Loucy (cell line): ENCODE results near the gene NLGN4X.

ENCODE experiments used
- H2AFZ ChIP-seq: fragments of 200-600 bp; sonication (generic); 2 replicates; pipeline ENCODE4 v1.6.0; 2016; ENCODE audit warnings: antibody characterized with exemption, mild to moderate bottlenecking, low read length, moderate library complexity
- H3F3A ChIP-seq: fragments of 200-600 bp; 2 replicates; pipeline ENCODE4 v1.6.0; 2016; ENCODE audit warnings: antibody characterized with exemption, low read depth, mild to moderate bottlenecking
- H3K27me3 ChIP-seq: fragments of 200-600 bp; sonication (generic); 2 replicates; pipeline ENCODE4 v1.6.1; 2014; ENCODE audit warnings: low read length, mild to moderate bottlenecking; ENCODE audit not compliant: insufficient read depth, poor library complexity, severe bottlenecking
- H3K36me3 ChIP-seq: fragments of 200-600 bp; sonication (generic); 2 replicates; pipeline ENCODE4 v1.6.1; 2016; ENCODE audit warnings: low read length; ENCODE audit not compliant: insufficient read depth
- H3K4me1 ChIP-seq: fragments of 200-600 bp; sonication (generic); 2 replicates; pipeline ENCODE4 v1.5.1; 2014; ENCODE audit warnings: low read length, mild to moderate bottlenecking; ENCODE audit not compliant: insufficient read depth, poor library complexity, severe bottlenecking
- H3K4me2 ChIP-seq: fragments of 200-600 bp; sonication (generic); 2 replicates; pipeline ENCODE4 v1.6.0; 2014; ENCODE audit warnings: antibody characterized with exemption, low read length, low read depth, mild to moderate bottlenecking; ENCODE audit not compliant: poor library complexity, severe bottlenecking
- H3K4me3 ChIP-seq: fragments of 200-600 bp; sonication (generic); 2 replicates; pipeline ENCODE4 v1.5.1; 2014; ENCODE audit warnings: low read length, mild to moderate bottlenecking, mixed read lengths; ENCODE audit not compliant: poor library complexity, severe bottlenecking
- H3K79me2 ChIP-seq: fragments of 200-600 bp; sonication (generic); 2 replicates; pipeline ENCODE4 v1.6.1; 2014; ENCODE audit warnings: low read length; ENCODE audit not compliant: insufficient read depth
- H3K9ac ChIP-seq: fragments of 200-600 bp; sonication (generic); 2 replicates; pipeline ENCODE4 v1.6.0; 2014; ENCODE audit warnings: mild to moderate bottlenecking, low read depth, low read length, moderate library complexity; ENCODE audit not compliant: poor library complexity, severe bottlenecking
- H3K9me2 ChIP-seq: fragments of 200-600 bp; sonication (generic); replicated peaks from 2 replicates; pipeline ENCODE4 v1.6.1; 2016; ENCODE audit warnings: low read depth, low read length, mixed read lengths
- H3K9me3 ChIP-seq: fragments of 200-600 bp; sonication (generic); 2 replicates; pipeline ENCODE4 v1.6.1; 2014; ENCODE audit warnings: mild to moderate bottlenecking, antibody characterized with exemption, low read length, low read depth; ENCODE audit not compliant: insufficient read depth
- H4K20me1 ChIP-seq: fragments of 200-600 bp; sonication (generic); 2 replicates; pipeline ENCODE4 v1.6.0; 2014; ENCODE audit warnings: antibody characterized with exemption, low read length, mild to moderate bottlenecking; ENCODE audit not compliant: insufficient read depth, poor library complexity, severe bottlenecking
- CTCF ChIP-seq: fragments of 200-600 bp; sonication (generic); conservative IDR thresholded peaks from 2 replicates; pipeline ENCODE4 v1.5.1; 2014; ENCODE audit warnings: mild to moderate bottlenecking, antibody characterized with exemption, low read length
- EZH2phosphoT487 ChIP-seq: fragments of 200-600 bp; IDR thresholded peaks from 2 replicates; pipeline ENCODE4 v1.6.1; 2018; ENCODE audit warnings: antibody characterized with exemption, mild to moderate bottlenecking, moderate library complexity, borderline replicate concordance

Gene NLGN4X

DNA sequence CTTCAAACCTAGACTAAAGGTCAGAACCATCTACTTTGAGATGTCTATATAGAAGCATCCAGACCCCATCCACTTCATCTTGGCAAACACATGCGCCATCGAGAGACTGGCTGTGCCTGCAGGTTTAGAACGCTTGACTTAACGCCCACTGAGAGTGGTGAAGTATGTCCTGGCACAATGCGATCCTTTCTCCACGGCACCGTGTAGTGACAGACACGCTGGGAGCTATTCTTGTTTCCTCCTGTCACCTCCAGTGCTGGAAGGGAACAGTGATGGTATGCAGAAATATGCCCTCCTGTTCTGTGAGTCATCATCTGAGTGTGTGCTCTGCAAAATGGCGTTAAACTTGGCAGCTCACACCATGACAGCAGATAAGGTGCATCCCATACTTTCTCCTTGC, 330.2 kb downstream of the NLGN4X start:
- Histone ChIP-seq H3K4me3 (no peak overlapping the region), H3K4me2 (no peak overlapping the region), H3K4me1 (no peaks in the 10 kb centered on the region), H3K9me2 (no peaks in the 10 kb centered on the region), H3K9me3 (no peaks in the 10 kb centered on the region), H3K36me3 (peaks cover 8% of the 10 kb centered on the region; the same call in 1 of the 2 replicates), H3K79me2 (no peaks in the 10 kb centered on the region), H3K27me3 (no peaks in the 10 kb centered on the region), H3F3A (no peaks in the 10 kb centered on the region), H4K20me1 (no peaks in the 10 kb centered on the region), H2AFZ (no peak overlapping the region), H3K9ac (no peak overlapping the region)
- TF ChIP-seq EZH2phosphoT487: no peak
- no peak for TF ChIP-seq CTCF

DNA sequence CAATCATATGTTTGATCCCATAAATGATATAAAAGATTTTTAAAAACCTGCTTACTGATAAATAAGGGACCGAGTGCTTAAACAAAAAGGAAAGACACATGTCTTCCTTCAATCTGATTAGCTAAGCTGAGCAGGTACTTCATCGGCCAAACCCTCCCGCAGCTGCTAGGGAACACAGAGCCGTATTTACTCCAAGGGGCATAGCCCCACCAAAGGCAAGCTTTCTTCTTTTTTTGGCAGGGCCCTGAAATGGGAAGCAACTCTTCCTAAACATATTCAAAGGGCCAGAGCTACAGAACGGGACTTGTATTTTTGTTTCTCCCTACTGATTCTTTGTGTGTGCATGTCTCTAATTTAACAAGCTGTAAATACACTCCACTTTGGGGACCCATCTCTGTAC, 337.3 kb downstream of the NLGN4X start:
- Histone ChIP-seq H3K4me1 (no peaks in the 10 kb centered on the region), H3K36me3 (no peaks in the 10 kb centered on the region), H3K4me2 (no peak overlapping the region), H3K9ac (no peak overlapping the region), H3K9me2 (no peaks in the 10 kb centered on the region), H3K27me3 (no peaks in the 10 kb centered on the region), H3K79me2 (no peaks in the 10 kb centered on the region), H3K4me3 (no peak overlapping the region), H3F3A (no peaks in the 10 kb centered on the region), H2AFZ (no peak overlapping the region), H3K9me3 (no peaks in the 10 kb centered on the region), H4K20me1 (no peaks in the 10 kb centered on the region)
- TF ChIP-seq CTCF: no peak
- no peak for TF ChIP-seq EZH2phosphoT487

- TF ChIP-seq EZH2phosphoT487: no peak
- peak; percentile 31 for TF ChIP-seq CTCF
- H3K4me2 ChIP-seq: no peak overlapping the region
- H3K27me3 ChIP-seq: no peaks in the 10 kb centered on the region
- no peaks in the 10 kb centered on the region for H4K20me1 ChIP-seq
- no peaks in the 10 kb centered on the region for H3K79me2 ChIP-seq
- H3K9ac ChIP-seq: no peak overlapping the region
- H3K4me1 ChIP-seq: no peaks in the 10 kb centered on the region
- no peaks in the 10 kb centered on the region for H3K9me3 ChIP-seq
- no peak overlapping the region for H3K4me3 ChIP-seq
- no peaks in the 10 kb centered on the region for H3F3A ChIP-seq
- H2AFZ ChIP-seq: no peak overlapping the region
- no peaks in the 10 kb centered on the region for H3K36me3 ChIP-seq
- H3K9me2 ChIP-seq: no peaks in the 10 kb centered on the region
These were observed 351.6 kb downstream of the NLGN4X start for GRCh38 chrX:5876984-5877596.
